GM19438 (cell line): ENCODE measurements around the gene RASL11B.

ENCODE experiments used
- ATAC-seq: cut with Tn5 transposase; IDR thresholded peaks from one replicate; pipeline ENCODE4 v1.9.1; 2021; ENCODE audit warnings: low read depth; ENCODE audit not compliant: unreplicated experiment

RASL11B gene

GRCh38 chr4:52911684-52912294 lies 49.7 kb downstream of the RASL11B start:
- no peak for ATAC-seq

- ATAC-seq = no peak
Observed at GRCh38 chr4:52912608-52913007, 50.5 kb downstream of the RASL11B start.

- ATAC-seq = no peak
Observed at GRCh38 chr4:52914051-52914605, 52.0 kb downstream of the RASL11B start.

- ATAC-seq = no peak
Observed at GRCh38 chr4:52915191-52915590, 53.1 kb downstream of the RASL11B start.

- ATAC-seq = no peak
Observed at GRCh38 chr4:52915730-52916300, 53.7 kb downstream of the RASL11B start.
